Fibroblast of pulmonary artery (primary cell): ENCODE data around the gene SHISAL2A.

ENCODE experiments used
- DNase-seq: peaks from one replicate; pipeline ENCODE4 v3.0.0-alpha.2; 2010; ENCODE audit warnings: low read depth
- H3K4me3 ChIP-seq: replicated peaks from 2 replicates; pipeline ENCODE4 v1.5.1; 2011; ENCODE audit warnings: low read depth, mild to moderate bottlenecking, control low read depth, low read length, moderate library complexity
- TF ChIP-seq, protein P1 (sequence below): IDR thresholded peaks from 2 replicates; pipeline ENCODE4 v1.5.1; 2011; ENCODE audit warnings: mild to moderate bottlenecking, control low read depth, low read length, inconsistent platforms; ENCODE audit errors: missing control alignments

The SHISAL2A gene

GRCh38 chr1:52595061-52595460 lies 37.9 kb upstream of the SHISAL2A start:
- TF ChIP-seq, protein P1, sequence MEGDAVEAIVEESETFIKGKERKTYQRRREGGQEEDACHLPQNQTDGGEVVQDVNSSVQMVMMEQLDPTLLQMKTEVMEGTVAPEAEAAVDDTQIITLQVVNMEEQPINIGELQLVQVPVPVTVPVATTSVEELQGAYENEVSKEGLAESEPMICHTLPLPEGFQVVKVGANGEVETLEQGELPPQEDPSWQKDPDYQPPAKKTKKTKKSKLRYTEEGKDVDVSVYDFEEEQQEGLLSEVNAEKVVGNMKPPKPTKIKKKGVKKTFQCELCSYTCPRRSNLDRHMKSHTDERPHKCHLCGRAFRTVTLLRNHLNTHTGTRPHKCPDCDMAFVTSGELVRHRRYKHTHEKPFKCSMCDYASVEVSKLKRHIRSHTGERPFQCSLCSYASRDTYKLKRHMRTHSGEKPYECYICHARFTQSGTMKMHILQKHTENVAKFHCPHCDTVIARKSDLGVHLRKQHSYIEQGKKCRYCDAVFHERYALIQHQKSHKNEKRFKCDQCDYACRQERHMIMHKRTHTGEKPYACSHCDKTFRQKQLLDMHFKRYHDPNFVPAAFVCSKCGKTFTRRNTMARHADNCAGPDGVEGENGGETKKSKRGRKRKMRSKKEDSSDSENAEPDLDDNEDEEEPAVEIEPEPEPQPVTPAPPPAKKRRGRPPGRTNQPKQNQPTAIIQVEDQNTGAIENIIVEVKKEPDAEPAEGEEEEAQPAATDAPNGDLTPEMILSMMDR = no peak
- no peak overlapping the region for H3K4me3 ChIP-seq
- DNase-seq = no peak

- H3K4me3 ChIP-seq = no peak overlapping the region
- TF ChIP-seq, protein P1 = no peak
- DNase-seq = no peak
Measured at GRCh38 chr1:52597912-52598311, 35.1 kb upstream of the SHISAL2A start.

DNA sequence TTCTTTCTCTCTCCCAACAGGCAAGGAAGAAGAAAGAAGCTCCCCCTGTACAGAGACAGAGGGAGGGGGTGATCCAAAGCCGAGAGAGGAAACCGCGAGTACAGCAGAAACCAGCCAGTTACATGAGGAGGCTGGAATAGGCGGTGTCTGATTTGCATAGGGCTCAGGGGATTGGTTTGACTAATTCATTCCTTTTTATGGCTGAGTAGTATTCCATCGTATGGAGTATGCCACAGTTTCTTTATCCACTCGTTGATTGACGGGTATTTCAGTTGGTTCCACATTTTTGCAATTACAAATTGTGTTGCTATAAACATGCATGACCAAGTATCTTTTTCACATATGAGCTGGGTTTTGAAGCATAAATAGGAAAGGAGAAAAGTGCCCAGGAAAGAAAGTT lies 34.2 kb upstream of the SHISAL2A start:
- DNase-seq = no peak
- TF ChIP-seq, protein P1 = no peak

DNA sequence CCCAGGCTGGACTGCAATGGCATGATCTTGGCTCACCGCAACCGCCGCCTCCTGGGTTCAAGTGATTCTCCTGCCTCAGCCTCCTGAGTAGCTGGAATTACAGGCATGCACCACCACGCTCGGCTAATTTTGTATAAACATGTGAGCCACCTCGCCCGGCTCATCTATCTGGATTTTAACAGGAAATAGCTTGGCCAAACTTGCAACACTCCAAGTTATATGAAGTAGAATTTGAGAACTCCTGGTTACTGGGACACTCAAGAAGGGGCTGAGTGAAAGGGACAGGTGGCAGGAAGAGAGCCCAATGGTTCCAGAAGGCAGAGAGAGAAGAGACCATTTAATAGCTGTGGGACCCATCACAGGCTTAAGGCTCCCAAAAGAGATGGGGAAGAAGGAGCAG lies 33.7 kb upstream of the SHISAL2A start:
- DNase-seq = no peak
- TF ChIP-seq, protein P1 = no peak

More for the DNA sequence above, 34.2 kb upstream of the SHISAL2A start:
- no peak overlapping the region for H3K4me3 ChIP-seq

GRCh38 chr1:52600533-52601179 lies 32.3 kb upstream of the SHISAL2A start:
- no peak overlapping the region for H3K4me3 ChIP-seq
- TF ChIP-seq, protein P1 = no peak
- no peak for DNase-seq

More for the DNA sequence above, 33.7 kb upstream of the SHISAL2A start:
- no peak overlapping the region for H3K4me3 ChIP-seq

- TF ChIP-seq, protein P1 = no peak
- no peak overlapping the region for H3K4me3 ChIP-seq
- no peak for DNase-seq
Measured at GRCh38 chr1:52601519-52601918, 31.4 kb upstream of the SHISAL2A start.
